Right renal pelvis (tissue), 4 donors: Measurements from ENCODE around the gene KIF4A. TPM values are rescaled to one million over a fixed set of nuclear protein-coding genes. Genes with fewer than 3 reads are reported as not detected.
"Not testable (repeated sequence)": the region's sequence is repeated elsewhere in the genome, so short reads cannot be mapped to it uniquely, and the experiment has no call there.

ENCODE experiments used
- DNase-seq, 4 donors: peaks; one replicate each; pipeline ENCODE4 v3.0.0-alpha.2; 2013; ENCODE audit warnings: low read depth in 4 of 4, low spot score in 3 of 4, missing footprints in 1 of 4
- polyA plus RNA-seq, 4 donors: library from polyadenylated mRNA; unstranded; fragments of 120-200 nt; gene quantifications; one replicate each; pipeline ENCODE4 v1.2.1, GENCODE V29; 2013; ENCODE audit not compliant: insufficient read length in 4 of 4

Gene KIF4A
- polyA plus RNA-seq, 4 donors: 16.1 to 17.9 (median 17.4) TPM

GRCh38 chrX:70289168-70289792, 624 bp upstream of the KIF4A start:
- DNase-seq: no peak

GRCh38 chrX:70292788-70293187, 2.9 kb downstream of the KIF4A start:
- no peak for DNase-seq

GRCh38 chrX:70293621-70294020, 3.7 kb downstream of the KIF4A start:
- DNase-seq: no peak

GRCh38 chrX:70301716-70302115, 11.8 kb downstream of the KIF4A start:
- DNase-seq: no peak

- DNase-seq: no peak
Measured at GRCh38 chrX:70313503-70313902, 23.6 kb downstream of the KIF4A start.

GRCh38 chrX:70322784-70323183, 32.9 kb downstream of the KIF4A start:
- no peak for DNase-seq

GRCh38 chrX:70323628-70324027, 33.7 kb downstream of the KIF4A start:
- not testable (repeated sequence) for DNase-seq

GRCh38 chrX:70324326-70324725, 34.4 kb downstream of the KIF4A start:
- DNase-seq: no peak

- DNase-seq: no peak
Measured at GRCh38 chrX:70331161-70331560, 41.3 kb downstream of the KIF4A start.

- no peak for DNase-seq
Measured at GRCh38 chrX:70332600-70332999, 42.7 kb downstream of the KIF4A start.

- no peak for DNase-seq
Measured at GRCh38 chrX:70336767-70337166, 46.9 kb downstream of the KIF4A start.

GRCh38 chrX:70338290-70338689, 48.4 kb downstream of the KIF4A start:
- DNase-seq: no peak

- no peak for DNase-seq
Measured at GRCh38 chrX:70343435-70343834, 53.5 kb downstream of the KIF4A start.

- DNase-seq: no peak
Measured at GRCh38 chrX:70346418-70347070, 56.6 kb downstream of the KIF4A start.

GRCh38 chrX:70348825-70349224, 58.9 kb downstream of the KIF4A start:
- DNase-seq: not testable (repeated sequence)

- DNase-seq: not testable (repeated sequence)
Measured at GRCh38 chrX:70349367-70350125, 59.6 kb downstream of the KIF4A start.

- no peak for DNase-seq
Measured at GRCh38 chrX:70352496-70352895, 62.6 kb downstream of the KIF4A start.

GRCh38 chrX:70353514-70353913, 63.6 kb downstream of the KIF4A start:
- DNase-seq: no peak

GRCh38 chrX:70354716-70355115, 64.8 kb downstream of the KIF4A start:
- DNase-seq: peak in 1 of 4 donors; percentile 2

- no peak for DNase-seq
Measured at GRCh38 chrX:70359458-70359857, 69.6 kb downstream of the KIF4A start.

- DNase-seq: no peak
Measured at GRCh38 chrX:70360366-70360765, 70.5 kb downstream of the KIF4A start.

- not testable (repeated sequence) for DNase-seq
Measured at GRCh38 chrX:70368731-70369130, 78.8 kb downstream of the KIF4A start.
